Measurements from ENCODE around the gene TBC1D9B. TPM values are rescaled to one million over a fixed set of nuclear protein-coding genes. Genes with fewer than 3 reads are reported as not detected.

Gene TBC1D9B
- total RNA-seq, 4 donors from 2014 or later, result 115 to 210 (median 168) TPM

- 95% methylated on average over 31 of the region's 31 CpGs for WGBS, 2 donors
- no peak for DNase-seq (ENCODE audit: low spot score in 2 of 2)
- H3K4me3 ChIP-seq, result no peak overlapping the region
- H3K27ac ChIP-seq, result no peak overlapping the region
- H3K9me3 ChIP-seq, result peaks cover 0 to 4% (median 0%) of the 10 kb centered on the region in 4 donors
- TF ChIP-seq EP300 (IDR thresholded peaks at IDR 0.05) (no peak), POLR2A (IDR thresholded peaks at IDR 0.05) (no peak)
- TF ChIP-seq, protein P1, sequence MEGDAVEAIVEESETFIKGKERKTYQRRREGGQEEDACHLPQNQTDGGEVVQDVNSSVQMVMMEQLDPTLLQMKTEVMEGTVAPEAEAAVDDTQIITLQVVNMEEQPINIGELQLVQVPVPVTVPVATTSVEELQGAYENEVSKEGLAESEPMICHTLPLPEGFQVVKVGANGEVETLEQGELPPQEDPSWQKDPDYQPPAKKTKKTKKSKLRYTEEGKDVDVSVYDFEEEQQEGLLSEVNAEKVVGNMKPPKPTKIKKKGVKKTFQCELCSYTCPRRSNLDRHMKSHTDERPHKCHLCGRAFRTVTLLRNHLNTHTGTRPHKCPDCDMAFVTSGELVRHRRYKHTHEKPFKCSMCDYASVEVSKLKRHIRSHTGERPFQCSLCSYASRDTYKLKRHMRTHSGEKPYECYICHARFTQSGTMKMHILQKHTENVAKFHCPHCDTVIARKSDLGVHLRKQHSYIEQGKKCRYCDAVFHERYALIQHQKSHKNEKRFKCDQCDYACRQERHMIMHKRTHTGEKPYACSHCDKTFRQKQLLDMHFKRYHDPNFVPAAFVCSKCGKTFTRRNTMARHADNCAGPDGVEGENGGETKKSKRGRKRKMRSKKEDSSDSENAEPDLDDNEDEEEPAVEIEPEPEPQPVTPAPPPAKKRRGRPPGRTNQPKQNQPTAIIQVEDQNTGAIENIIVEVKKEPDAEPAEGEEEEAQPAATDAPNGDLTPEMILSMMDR (IDR thresholded peaks at IDR 0.05), result no peak
- peaks cover 0 to 26% (median 7%) of the 10 kb centered on the region in 4 donors for H3K4me1 ChIP-seq
- peaks cover 0 to 74% (median 0%) of the 10 kb centered on the region in 3 donors for H3K36me3 ChIP-seq
- no peaks in the 10 kb centered on the region for H3K27me3 ChIP-seq
Observed at GRCh38 chr5:179863449-179864085, 44.1 kb downstream of the TBC1D9B start.

GRCh38 chr5:179862891-179863290 lies 44.8 kb downstream of the TBC1D9B start:
- peaks cover 0 to 4% (median 0%) of the 10 kb centered on the region in 4 donors for H3K9me3 ChIP-seq
- peaks cover 0 to 67% (median 0%) of the 10 kb centered on the region in 3 donors for H3K36me3 ChIP-seq
- peaks cover 0 to 27% (median 7%) of the 10 kb centered on the region in 4 donors for H3K4me1 ChIP-seq
- 93 to 96% methylated on average over 9 of the region's 9 CpGs for WGBS, 2 donors
- no peaks in the 10 kb centered on the region for H3K27me3 ChIP-seq
- H3K4me3 ChIP-seq, result no peak overlapping the region
- H3K27ac ChIP-seq, result no peak overlapping the region
- TF ChIP-seq, protein P1 (IDR thresholded peaks at IDR 0.05), result no peak
- TF ChIP-seq EP300 (IDR thresholded peaks at IDR 0.05), result no peak
- no peak for DNase-seq (ENCODE audit: low spot score in 2 of 2)

- peaks cover 0 to 61% (median 0%) of the 10 kb centered on the region in 3 donors for H3K36me3 ChIP-seq
- WGBS, 2 donors, result 90 to 100% methylated on average over 2 of the region's 2 CpGs
Observed at GRCh38 chr5:179862296-179862695, 45.4 kb downstream of the TBC1D9B start.

DNA sequence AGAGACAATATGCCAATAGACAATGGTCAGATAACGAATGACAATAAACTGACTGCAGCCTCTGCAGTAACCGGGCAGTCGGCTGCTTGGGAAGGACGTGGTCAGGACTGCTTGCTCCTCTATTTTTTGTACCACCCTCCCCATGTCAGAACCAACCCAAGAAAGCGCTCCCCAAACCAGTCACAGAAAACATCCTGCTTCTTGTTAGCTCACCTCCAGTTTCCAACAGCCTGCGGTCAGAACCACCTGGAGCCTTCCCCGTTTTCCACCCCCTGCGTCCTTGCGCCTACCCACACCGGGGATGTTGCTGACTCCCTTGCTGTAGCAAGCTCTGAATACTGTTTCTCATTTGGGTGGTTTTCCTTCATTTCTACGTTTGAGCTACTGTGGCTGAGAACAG lies 47.4 kb downstream of the TBC1D9B start:
- TF ChIP-seq, protein P1 (IDR thresholded peaks at IDR 0.05), result no peak
- TF ChIP-seq POLR2A (IDR thresholded peaks at IDR 0.05) (no peak), EP300 (IDR thresholded peaks at IDR 0.05) (no peak)
- 66 to 67% methylated on average over 11 of the region's 11 CpGs for WGBS, 2 donors

More at GRCh38 chr5:179862296-179862695, 45.4 kb downstream of the TBC1D9B start:
- peaks cover 0 to 4% (median 0%) of the 10 kb centered on the region in 4 donors for H3K9me3 ChIP-seq
- peaks cover 0 to 33% (median 11%) of the 10 kb centered on the region in 4 donors for H3K4me1 ChIP-seq
- TF ChIP-seq, protein P1 (IDR thresholded peaks at IDR 0.05), result no peak
- TF ChIP-seq EP300 (IDR thresholded peaks at IDR 0.05) (no peak), POLR2A (IDR thresholded peaks at IDR 0.05) (no peak)
- no peaks in the 10 kb centered on the region for H3K27me3 ChIP-seq
- DNase-seq (ENCODE audit: low spot score in 2 of 2), result no peak
- H3K27ac ChIP-seq, result no peak overlapping the region
- H3K4me3 ChIP-seq, result no peak overlapping the region

More for the DNA sequence above, 47.4 kb downstream of the TBC1D9B start:
- H3K27ac ChIP-seq, result peak overlapping the region in 2 of 4 donors; percentile 93
- peaks cover 0 to 47% (median 0%) of the 10 kb centered on the region in 3 donors for H3K36me3 ChIP-seq
- H3K27me3 ChIP-seq, result no peaks in the 10 kb centered on the region
- H3K9me3 ChIP-seq, result peaks cover 0 to 4% (median 0%) of the 10 kb centered on the region in 4 donors
- no peak for DNase-seq (ENCODE audit: low spot score in 2 of 2)
- peaks cover 0 to 39% (median 16%) of the 10 kb centered on the region in 4 donors for H3K4me1 ChIP-seq
- H3K4me3 ChIP-seq, result no peak overlapping the region
